HG02678 (cell line): ENCODE data around the gene DLGAP1.

Experiments used
- ATAC-seq: cut with Tn5 transposase; IDR thresholded peaks from one replicate; pipeline ENCODE4 v1.9.1; 2021; ENCODE audit warnings: mild to moderate bottlenecking, moderate library complexity; ENCODE audit not compliant: unreplicated experiment

Gene DLGAP1

GRCh38 chr18:4016391-4017049, 438.6 kb downstream of the DLGAP1 start:
- ATAC-seq, result no peak

DNA sequence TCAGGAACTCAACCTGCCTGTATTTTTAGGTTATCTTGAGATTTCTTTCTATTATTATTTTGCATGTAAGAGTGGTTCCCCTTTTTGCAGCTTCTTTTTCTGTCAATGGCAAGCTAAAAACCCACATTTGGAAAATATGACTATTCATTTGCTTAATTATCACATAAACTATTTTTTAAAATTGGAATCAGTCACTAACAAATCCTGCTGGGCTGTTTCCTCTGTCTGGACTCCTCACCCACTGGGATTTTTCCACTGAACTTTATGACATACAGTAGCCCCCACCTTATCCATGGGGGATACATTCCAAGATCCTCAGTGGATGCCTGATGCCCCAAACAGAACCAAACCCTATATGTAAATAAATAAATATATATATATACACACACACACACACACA, 447.3 kb downstream of the DLGAP1 start:
- ATAC-seq, result no peak

- no peak for ATAC-seq
Measured at GRCh38 chr18:4004183-4004829, 450.8 kb downstream of the DLGAP1 start.

DNA sequence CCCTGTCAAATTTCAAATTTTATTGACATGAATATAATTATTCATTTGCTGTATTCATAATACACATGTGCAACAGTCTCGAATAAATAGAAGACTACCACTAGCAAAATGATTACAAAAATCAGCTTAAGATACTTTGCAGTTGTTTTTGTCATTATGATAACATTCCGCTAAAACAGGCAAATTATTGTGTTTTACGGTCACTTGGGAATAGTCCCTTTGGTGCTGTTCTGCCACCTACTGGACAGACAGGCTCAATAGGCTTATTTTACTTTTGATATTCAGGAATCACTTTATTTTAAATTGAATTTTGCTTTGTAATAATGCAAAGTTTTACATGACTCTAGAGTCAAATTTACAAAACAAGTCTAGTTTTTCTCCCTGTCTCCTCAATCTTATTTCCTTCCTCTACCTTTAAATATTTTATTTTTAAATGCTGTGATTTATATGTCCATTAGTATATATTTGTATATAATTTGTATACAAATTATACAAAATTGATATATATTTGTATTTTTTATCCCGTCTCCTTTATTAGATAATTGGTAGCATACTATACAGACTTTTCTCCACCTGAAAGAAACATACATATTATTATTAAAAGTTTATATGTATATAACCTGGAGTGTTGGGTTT, 456.3 kb downstream of the DLGAP1 start:
- ATAC-seq, result no peak

GRCh38 chr18:3995476-3996102, 459.5 kb downstream of the DLGAP1 start:
- peak; percentile 70 for ATAC-seq

DNA sequence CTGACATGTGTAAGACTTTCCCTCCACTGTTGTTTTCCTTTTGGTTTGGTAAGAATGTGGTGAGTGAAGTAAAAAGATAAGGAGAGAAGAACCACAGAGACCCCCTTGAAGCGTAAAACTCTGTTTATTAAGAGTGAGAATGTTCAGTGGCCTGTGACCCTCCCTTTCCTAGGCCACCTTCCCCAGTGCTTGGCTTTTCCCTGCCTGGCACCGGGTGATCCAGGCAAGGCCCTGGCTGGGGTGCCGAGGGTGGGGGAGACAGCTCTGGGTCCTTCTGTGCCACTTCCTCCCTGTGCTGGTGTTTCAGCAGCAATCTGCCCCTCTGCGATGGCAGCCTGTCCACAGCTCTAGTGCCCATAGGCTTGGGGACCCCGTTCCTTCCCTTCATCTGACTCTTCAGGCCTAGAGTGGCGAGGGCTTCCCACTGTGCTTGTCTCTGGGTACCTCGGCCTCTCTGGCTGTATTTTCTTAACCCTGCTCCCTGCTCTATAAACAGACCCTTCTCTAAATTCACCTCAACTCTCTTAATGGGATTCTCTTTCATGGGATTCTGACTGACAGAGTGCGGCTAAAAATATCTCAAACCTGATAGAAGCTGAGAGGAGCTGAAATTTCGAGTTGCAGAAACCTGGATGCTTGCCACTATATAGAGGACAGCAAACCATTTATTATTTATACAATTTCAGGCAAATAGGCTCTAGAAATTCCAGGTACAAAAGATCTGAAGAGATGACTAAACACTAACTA, 461.0 kb downstream of the DLGAP1 start:
- no peak for ATAC-seq

DNA sequence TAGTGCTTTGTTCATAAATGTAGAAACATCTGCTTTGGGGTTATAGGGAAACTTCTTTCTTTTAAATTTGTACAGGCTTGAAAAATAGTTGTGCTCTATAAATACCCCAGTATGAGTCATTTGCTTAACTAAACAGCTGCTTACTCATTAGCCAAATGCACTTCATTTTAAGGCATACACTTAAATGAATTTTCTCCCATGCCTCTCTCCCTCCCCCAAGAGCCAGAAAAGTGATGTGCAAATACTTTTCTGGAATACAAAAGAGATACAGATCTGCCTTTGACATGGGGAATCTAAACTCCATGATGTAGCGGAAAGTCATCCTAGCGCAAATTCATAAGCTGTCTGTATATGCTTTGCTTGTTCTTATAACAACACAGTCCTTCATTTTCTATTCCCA, 469.4 kb downstream of the DLGAP1 start:
- no peak for ATAC-seq

GRCh38 chr18:3985020-3985419, 470.1 kb downstream of the DLGAP1 start:
- ATAC-seq, result no peak

- ATAC-seq, result no peak
Measured at GRCh38 chr18:3984163-3984757, 470.8 kb downstream of the DLGAP1 start.

- ATAC-seq, result no peak
Measured at GRCh38 chr18:3983351-3983969, 471.6 kb downstream of the DLGAP1 start.

DNA sequence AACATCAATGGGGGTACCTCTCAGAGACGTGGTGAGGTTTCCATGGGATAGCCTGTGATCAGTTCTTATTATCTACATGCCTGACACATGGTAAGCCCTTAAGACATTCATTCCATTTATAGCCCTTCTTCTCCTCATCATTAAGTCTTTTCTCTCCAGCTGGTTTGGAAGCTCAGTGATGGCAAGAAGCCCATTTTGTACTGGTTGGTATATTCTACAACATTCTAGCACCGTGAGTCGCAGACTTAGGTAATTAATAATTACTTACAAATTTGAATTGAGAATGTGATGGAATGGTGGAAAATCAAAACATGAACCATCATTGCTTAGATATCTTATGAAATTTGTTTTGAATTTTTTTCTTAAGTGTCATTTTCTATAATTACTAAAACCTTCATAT, 472.6 kb downstream of the DLGAP1 start:
- no peak for ATAC-seq

GRCh38 chr18:3979024-3979423, 476.1 kb downstream of the DLGAP1 start:
- no peak for ATAC-seq

GRCh38 chr18:3973191-3973850, 481.8 kb downstream of the DLGAP1 start:
- no peak for ATAC-seq

GRCh38 chr18:3972291-3972930, 482.7 kb downstream of the DLGAP1 start:
- ATAC-seq, result no peak

GRCh38 chr18:3970929-3971328, 484.2 kb downstream of the DLGAP1 start:
- no peak for ATAC-seq

DNA sequence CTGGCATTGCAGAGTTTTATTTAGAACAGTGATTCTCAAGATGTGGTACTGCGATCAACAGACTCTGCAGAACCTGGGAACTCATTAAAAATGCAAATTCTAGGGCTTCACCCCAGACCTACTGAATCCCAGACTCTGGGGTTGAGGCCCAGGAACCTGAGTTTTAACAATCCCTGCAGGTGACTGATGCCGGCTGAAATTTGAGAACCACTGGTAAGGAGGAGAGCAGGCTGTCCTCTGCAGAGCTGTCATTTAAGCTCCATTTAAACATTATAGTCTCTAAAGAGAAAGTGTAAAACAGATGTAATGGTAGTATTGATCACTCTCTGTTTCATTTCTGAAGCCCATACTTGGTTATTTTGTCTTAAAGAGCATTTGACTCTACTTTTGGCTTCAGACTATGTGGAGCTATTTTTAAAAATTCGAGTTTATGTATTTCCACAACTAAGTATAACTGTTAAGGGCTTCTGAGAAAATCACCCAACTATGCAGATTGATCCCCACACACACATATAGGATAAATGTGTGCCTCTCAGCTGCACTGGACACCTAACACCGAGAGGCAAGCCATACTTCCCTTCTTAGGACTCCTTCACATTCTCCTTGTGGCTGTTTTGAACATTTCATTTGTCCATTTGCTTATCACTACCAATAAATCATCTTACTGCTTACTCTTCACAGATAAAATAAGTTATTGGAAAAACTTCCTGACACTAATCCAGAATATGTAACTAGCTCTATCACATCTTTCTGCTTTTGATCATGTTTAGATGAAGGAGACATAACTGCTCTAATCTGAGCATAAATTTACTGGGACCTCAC, 487.5 kb downstream of the DLGAP1 start:
- no peak for ATAC-seq

DNA sequence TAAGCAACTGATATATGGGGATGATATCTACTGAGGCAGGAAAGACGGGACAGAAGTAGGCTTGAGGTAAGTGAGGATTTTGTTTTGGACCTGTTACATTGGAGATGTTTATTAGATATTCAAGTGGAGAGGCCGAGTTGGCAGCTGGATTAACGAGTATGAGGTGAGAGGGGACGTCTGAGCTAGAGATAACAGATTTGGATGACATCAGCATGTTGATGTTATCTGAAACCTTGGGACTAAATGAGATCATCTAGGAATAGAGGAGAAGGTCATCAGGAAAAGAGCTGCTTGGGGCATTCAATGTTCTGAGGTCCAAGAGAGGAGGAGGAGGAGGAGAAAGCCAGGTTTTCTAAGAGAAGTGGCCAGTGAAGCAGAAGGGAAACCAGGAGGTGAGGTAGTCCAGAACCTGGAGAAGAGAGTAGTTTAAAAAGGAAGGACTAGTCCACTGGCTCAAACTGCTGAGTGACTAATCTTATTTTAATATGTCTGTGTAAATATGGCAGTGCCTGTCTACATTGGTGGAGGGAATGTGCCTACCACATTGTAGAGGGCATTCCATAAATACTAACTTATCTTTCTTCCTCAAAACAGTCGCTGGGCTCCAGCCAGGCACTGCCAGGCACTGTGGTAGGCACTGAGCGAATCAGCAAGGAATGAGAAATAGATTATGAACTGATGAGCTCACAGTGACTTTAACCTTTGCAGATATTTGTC, 488.3 kb downstream of the DLGAP1 start:
- ATAC-seq, result no peak

DNA sequence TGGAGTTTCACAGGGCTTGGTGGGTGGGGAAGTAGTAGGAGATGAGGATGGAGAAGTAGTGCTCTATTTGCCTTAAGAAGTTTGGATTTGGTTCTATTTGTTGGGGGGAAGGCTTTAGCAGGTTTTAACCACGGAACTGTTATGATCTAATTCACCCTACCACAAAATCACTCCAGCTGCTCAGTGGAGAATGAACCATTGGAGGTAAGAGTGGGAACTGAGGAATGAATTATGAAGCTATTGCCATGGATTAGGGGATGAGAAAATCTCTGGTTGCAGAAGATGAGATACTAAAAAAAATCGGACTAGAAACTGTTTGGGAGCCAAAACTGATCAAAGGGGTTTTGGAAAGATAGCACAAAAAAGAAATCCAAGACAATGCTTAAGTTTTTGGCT, 488.9 kb downstream of the DLGAP1 start:
- ATAC-seq, result no peak
